Thoracic aorta (tissue), 2 donors: Measurements from ENCODE around the gene TNFRSF19. TPM values are rescaled to one million over a fixed set of nuclear protein-coding genes. Genes with fewer than 3 reads are reported as not detected.

Experiments used
- ATAC-seq: fragments of 150-250 bp; one replicate; pipeline ENCODE4 v1.8.0; 2017; ENCODE audit warnings: low read depth; ENCODE audit not compliant: insufficient number of reproducible peaks, low FRiP score
- DNase-seq: peaks from one replicate; pipeline ENCODE4 v3.0.0-alpha.2; 2020; ENCODE audit warnings: low spot score
- H3K27ac ChIP-seq, 2 donors: fragments of 200-600 bp; sonication (generic); 1 replicate in 1 of 2; 2 replicates in 1 of 2; pipeline ENCODE4 v1.5.1; 2016; ENCODE audit warnings: mild to moderate bottlenecking in 2 of 2, moderate library complexity in 2 of 2
- H3K27me3 ChIP-seq: fragments of 200-600 bp; sonication (generic); replicated peaks from 2 replicates; pipeline ENCODE4 v1.6.0; 2016; ENCODE audit warnings: mild to moderate bottlenecking; ENCODE audit not compliant: insufficient read depth
- H3K36me3 ChIP-seq: fragments of 200-600 bp; sonication (generic); one replicate; pipeline ENCODE4 v1.5.1; 2016
- H3K4me1 ChIP-seq, 2 donors: fragments of 200-600 bp; sonication (generic); 1 replicate in 1 of 2; 2 replicates in 1 of 2; pipeline versions ENCODE4 v1.5.1 to v1.6.0; 2016; ENCODE audit warnings: low read depth in 2 of 2, mild to moderate bottlenecking in 1 of 2; ENCODE audit not compliant: control insufficient read depth in 1 of 2
- H3K4me3 ChIP-seq: fragments of 200-600 bp; sonication (generic); 2 replicates; pipeline ENCODE4 v1.5.1; 2016; ENCODE audit warnings: mild to moderate bottlenecking
- H3K9me3 ChIP-seq: fragments of 200-600 bp; sonication (generic); 2 replicates; pipeline ENCODE4 v1.5.1; 2016
- CTCF ChIP-seq: fragments of 200-600 bp; sonication (generic); IDR thresholded peaks from one replicate; pipeline ENCODE4 v1.5.1; 2019; ENCODE audit warnings: antibody characterized with exemption
- total RNA-seq, 2 donors: library from RNA; depleted of rRNA; stranded (reverse); fragments of >200 nt; gene quantifications; one replicate each; pipeline versions ENCODE4 v1.1.0 to v1.2.3, GENCODE V29; 2016

TNFRSF19 gene
- total RNA-seq, 2 donors from 2014 or later = 1.4 to 7.6 TPM

DNA sequence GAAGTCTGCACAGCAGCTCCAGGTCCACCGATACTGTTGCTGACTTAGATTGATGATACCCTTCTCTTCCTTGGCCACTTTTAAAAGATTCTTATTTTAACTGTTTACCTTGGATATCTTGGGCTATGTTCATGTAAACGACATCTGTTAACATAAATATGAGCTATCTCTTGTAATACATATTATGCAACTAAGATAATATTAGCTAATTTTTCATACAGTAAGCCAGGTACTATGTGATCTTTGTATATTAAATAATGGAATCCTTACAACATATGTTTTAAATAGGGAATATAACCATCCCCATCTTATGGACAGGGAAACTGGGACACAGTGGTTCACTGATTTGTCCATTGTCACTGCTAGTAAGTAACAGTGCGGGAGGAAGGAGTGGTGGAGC is 37.9 kb downstream of the TNFRSF19 start:
- H3K27ac ChIP-seq = no peak overlapping the region
- no peaks in the 10 kb centered on the region for H3K9me3 ChIP-seq
- no peak for TF ChIP-seq CTCF
- H3K4me3 ChIP-seq = no peak overlapping the region
- no peak for ATAC-seq
- H3K27me3 ChIP-seq = no peaks in the 10 kb centered on the region
- no peaks in the 10 kb centered on the region for H3K36me3 ChIP-seq
- peaks cover 8 to 25% of the 10 kb centered on the region in 2 donors for H3K4me1 ChIP-seq
- no peak for DNase-seq

DNA sequence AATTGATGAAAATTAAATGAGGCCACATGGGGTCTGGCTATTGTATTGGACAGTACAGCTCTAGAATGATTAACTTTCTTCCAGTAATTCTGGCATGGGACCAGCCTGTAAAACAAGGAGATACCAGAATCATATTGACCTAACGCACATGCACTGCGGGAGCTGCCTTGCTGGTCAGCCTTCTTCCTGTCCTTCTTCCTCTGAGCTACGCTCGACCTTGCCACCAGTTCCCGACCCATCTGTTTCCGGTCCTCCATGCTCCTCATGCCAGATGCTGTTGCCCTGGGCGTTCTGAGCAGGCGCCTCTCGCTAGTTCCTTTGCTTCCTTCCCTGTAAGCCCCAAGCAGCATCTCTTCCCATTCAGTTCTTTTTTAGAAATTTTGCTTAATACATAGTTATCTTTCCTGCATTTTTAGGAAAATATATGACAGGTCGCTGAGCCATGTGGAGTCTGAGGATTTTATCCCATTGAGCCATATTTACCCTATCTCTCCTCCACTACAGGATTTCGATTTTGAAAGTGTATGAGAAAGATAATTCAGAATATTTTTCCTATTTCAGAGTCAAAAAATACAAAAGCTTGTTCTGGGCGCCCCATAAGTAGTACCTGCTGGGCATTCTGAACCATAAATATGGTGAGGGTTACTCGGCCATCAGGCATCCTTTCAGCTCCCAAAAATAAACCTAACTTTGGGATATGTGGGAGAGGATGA is 38.6 kb downstream of the TNFRSF19 start:
- Histone ChIP-seq H3K27ac (no peak overlapping the region), H3K4me1 (peaks cover 8 to 25% of the 10 kb centered on the region in 2 donors), H3K36me3 (no peaks in the 10 kb centered on the region), H3K4me3 (peak overlapping the region; percentile 48), H3K27me3 (no peaks in the 10 kb centered on the region), H3K9me3 (no peaks in the 10 kb centered on the region)
- ATAC-seq (no peak), DNase-seq (no peak)
- TF ChIP-seq CTCF = no peak

GRCh38 chr13:23609414-23609760 is 39.2 kb downstream of the TNFRSF19 start:
- peak overlapping the region; percentile 48 for H3K4me3 ChIP-seq
- no peak for TF ChIP-seq CTCF
- ATAC-seq = no peak

DNA sequence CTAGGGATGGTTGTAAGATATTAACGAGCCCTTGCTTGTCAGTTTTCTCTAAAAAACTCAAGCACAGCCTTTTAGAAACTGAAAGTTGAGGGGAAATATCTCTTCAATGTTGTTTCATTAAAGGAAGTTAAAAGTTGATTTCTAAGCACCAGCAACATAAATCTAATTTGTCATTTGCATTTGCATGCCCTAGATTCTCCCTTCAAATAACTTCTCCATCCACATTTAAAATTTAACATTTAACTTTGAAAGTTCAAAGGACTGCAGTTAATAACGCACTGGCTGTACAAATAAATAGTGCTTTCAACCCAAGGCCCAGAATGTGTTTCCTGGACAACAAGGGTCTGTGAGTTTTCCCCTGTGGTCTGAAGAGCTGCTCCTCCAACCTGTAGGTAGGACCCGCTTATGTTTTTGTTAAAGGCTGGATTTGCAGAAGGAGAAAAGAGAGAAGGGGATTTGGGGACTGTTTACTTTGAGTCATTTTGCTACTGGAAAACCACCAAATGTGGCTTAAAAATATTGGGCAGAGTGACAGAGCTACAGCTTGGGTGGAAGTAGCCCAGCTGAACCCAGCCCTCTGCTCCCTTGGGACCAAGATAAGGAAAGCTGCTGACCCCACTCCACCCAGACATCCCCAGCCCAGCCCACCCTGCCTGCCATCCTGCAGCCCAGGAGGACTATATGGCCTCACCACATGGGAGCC is 39.8 kb downstream of the TNFRSF19 start:
- DNase-seq = no peak
- no peak for TF ChIP-seq CTCF
- H3K4me1 ChIP-seq = peaks cover 8 to 25% of the 10 kb centered on the region in 2 donors
- H3K9me3 ChIP-seq = no peaks in the 10 kb centered on the region
- H3K4me3 ChIP-seq = peak overlapping the region; percentile 48
- H3K27ac ChIP-seq = peak overlapping the region in 1 of 2 donors; percentile 9
- no peak for ATAC-seq
- H3K27me3 ChIP-seq = no peaks in the 10 kb centered on the region
- H3K36me3 ChIP-seq = no peaks in the 10 kb centered on the region

More at GRCh38 chr13:23609414-23609760, 39.2 kb downstream of the TNFRSF19 start:
- Histone ChIP-seq H3K9me3 (no peaks in the 10 kb centered on the region), H3K27ac (peak overlapping the region in 1 of 2 donors; percentile 9), H3K27me3 (no peaks in the 10 kb centered on the region), H3K36me3 (no peaks in the 10 kb centered on the region), H3K4me1 (peaks cover 8 to 25% of the 10 kb centered on the region in 2 donors)
- no peak for DNase-seq

- DNase-seq (no peak), ATAC-seq (peak; percentile 60)
- no peak overlapping the region for H3K4me3 ChIP-seq
- no peaks in the 10 kb centered on the region for H3K36me3 ChIP-seq
- no peak for TF ChIP-seq CTCF
- H3K9me3 ChIP-seq = no peaks in the 10 kb centered on the region
- no peaks in the 10 kb centered on the region for H3K27me3 ChIP-seq
- peaks cover 8 to 25% of the 10 kb centered on the region in 2 donors for H3K4me1 ChIP-seq
- H3K27ac ChIP-seq = no peak overlapping the region
Observed at GRCh38 chr13:23610966-23611491, 40.8 kb downstream of the TNFRSF19 start.
